WERI-Rb-1 (cell line): ENCODE data around the gene FOXP3.

Experiments
- DNase-seq: peaks from one replicate; pipeline ENCODE4 v3.0.0-alpha.2; 2020
- H3K27ac ChIP-seq: fragments of 250-450 bp; sonication (Bioruptor Pico); 2 replicates; pipeline ENCODE4 v1.5.1; 2020; ENCODE audit warnings: mild to moderate bottlenecking, moderate library complexity
- H3K27me3 ChIP-seq: fragments of 250-450 bp; sonication (Bioruptor Pico); 2 replicates; pipeline ENCODE4 v1.5.1; 2021; ENCODE audit warnings: mild to moderate bottlenecking, low read depth, moderate library complexity; ENCODE audit not compliant: insufficient read depth, severe bottlenecking
- H3K36me3 ChIP-seq: fragments of 250-450 bp; sonication (Bioruptor Pico); 2 replicates; pipeline ENCODE4 v1.5.1; 2020; ENCODE audit warnings: mild to moderate bottlenecking, moderate library complexity
- H3K4me3 ChIP-seq: 2 replicates; pipeline ENCODE4 v1.5.1; 2011; ENCODE audit warnings: low read depth, mild to moderate bottlenecking, control low read depth, low read length
- H3K9me3 ChIP-seq: fragments of 250-450 bp; sonication (Bioruptor Pico); 2 replicates; pipeline ENCODE4 v1.5.1; 2021; ENCODE audit warnings: mild to moderate bottlenecking, moderate library complexity; ENCODE audit not compliant: severe bottlenecking
- CTCF ChIP-seq: IDR thresholded peaks from 2 replicates; pipeline ENCODE4 v1.5.1; 2011; ENCODE audit warnings: low read depth, mild to moderate bottlenecking, control low read depth, inconsistent platforms, low read length

The FOXP3 gene

GRCh38 chrX:49203536-49203935 is 61.0 kb downstream of the FOXP3 start:
- no peak overlapping the region for H3K4me3 ChIP-seq
- H3K27me3 ChIP-seq, result no peaks in the 10 kb centered on the region
- no peaks in the 10 kb centered on the region for H3K9me3 ChIP-seq
- peaks cover 10% of the 10 kb centered on the region for H3K36me3 ChIP-seq
- no peak for DNase-seq
- no peak for TF ChIP-seq CTCF
- no peak overlapping the region for H3K27ac ChIP-seq

- H3K36me3 ChIP-seq, result peaks cover 20% of the 10 kb centered on the region
- TF ChIP-seq CTCF, result no peak
- H3K9me3 ChIP-seq, result no peaks in the 10 kb centered on the region
- no peak overlapping the region for H3K27ac ChIP-seq
- DNase-seq, result no peak
- no peak overlapping the region for H3K4me3 ChIP-seq
- H3K27me3 ChIP-seq, result no peaks in the 10 kb centered on the region
Observed at GRCh38 chrX:49202022-49202421, 62.5 kb downstream of the FOXP3 start.
